Stimulated activated CD4-positive, alpha-beta T cell treated with anti-CD3 and anti-CD28 coated beads, Interleukin-4, amount 100 ng/mL, for 1 hour (primary cell): ENCODE results near the gene HDGFL3.
A peak's percentile ranks its signal among the peaks of the same experiment; 100 is the strongest.

Source experiments
- DNase-seq: peaks from one replicate; pipeline ENCODE4 v3.0.0-alpha.2; 2020

Gene HDGFL3

GRCh38 chr15:83119968-83120581 lies 87.5 kb downstream of the HDGFL3 start:
- no peak for DNase-seq

GRCh38 chr15:83118968-83119367 lies 88.7 kb downstream of the HDGFL3 start:
- DNase-seq = no peak

GRCh38 chr15:83118291-83118827 lies 89.3 kb downstream of the HDGFL3 start:
- no peak for DNase-seq

GRCh38 chr15:83115831-83116565 lies 91.6 kb downstream of the HDGFL3 start:
- DNase-seq = no peak

GRCh38 chr15:83115410-83115809 lies 92.2 kb downstream of the HDGFL3 start:
- DNase-seq = no peak

GRCh38 chr15:83114856-83115255 lies 92.8 kb downstream of the HDGFL3 start:
- DNase-seq = no peak

- DNase-seq = no peak
These were observed 93.5 kb downstream of the HDGFL3 start for GRCh38 chr15:83113881-83114674.

GRCh38 chr15:83112956-83113299 lies 94.7 kb downstream of the HDGFL3 start:
- DNase-seq = no peak

GRCh38 chr15:83112233-83112955 lies 95.2 kb downstream of the HDGFL3 start:
- DNase-seq = no peak

- DNase-seq = no peak
These were observed 96.5 kb downstream of the HDGFL3 start for GRCh38 chr15:83111149-83111548.

- DNase-seq = no peak
These were observed 97.2 kb downstream of the HDGFL3 start for GRCh38 chr15:83110381-83110780.

GRCh38 chr15:83109532-83109931 lies 98.1 kb downstream of the HDGFL3 start:
- no peak for DNase-seq

- DNase-seq = no peak
These were observed 99.1 kb downstream of the HDGFL3 start for GRCh38 chr15:83108266-83109219.

- no peak for DNase-seq
These were observed 99.8 kb downstream of the HDGFL3 start for GRCh38 chr15:83107841-83108181.

GRCh38 chr15:83106994-83107840 lies 100.4 kb downstream of the HDGFL3 start, which contains the start of gene TM6SF1:
Gene TM6SF1 (plus strand): TSS chr15:83107645. CDS start chr15:83107681, 36 bp downstream.
- DNase-seq = peak; percentile 9

- no peak for DNase-seq
These were observed 102.2 kb downstream of the HDGFL3 start for GRCh38 chr15:83105440-83105839.

- DNase-seq = no peak
These were observed 103.5 kb downstream of the HDGFL3 start for GRCh38 chr15:83104141-83104540.

GRCh38 chr15:83102346-83102745 lies 105.3 kb downstream of the HDGFL3 start:
- DNase-seq = no peak

- no peak for DNase-seq
These were observed 107.5 kb downstream of the HDGFL3 start for GRCh38 chr15:83100097-83100646.

- no peak for DNase-seq
These were observed 108.3 kb downstream of the HDGFL3 start for GRCh38 chr15:83099290-83099689.
